H1 (cell line): Measurements from ENCODE around the gene PDE8A. TPM values are rescaled to one million over a fixed set of nuclear protein-coding genes. Genes with fewer than 3 reads are reported as not detected.

Source experiments
- CTCF ChIA-PET: fragments of 300-600 bp; sonication (Branson Sonifier 250); formaldehyde crosslinking; loops from one replicate; lab custom pipeline; 2021; ENCODE audit not compliant: partially characterized antibody; lab: Charles Lee
- POLR2A ChIA-PET: fragments of 300-600 bp; sonication (Branson Sonifier 250); formaldehyde crosslinking; loops from one replicate; lab custom pipeline; 2021; ENCODE audit warnings: inconsistent platforms; ENCODE audit not compliant: partially characterized antibody; lab: Charles Lee
- DNase-seq, 2 experiments: peaks; one replicate each; pipeline versions ENCODE4 v3.0.0 to v3.0.0-alpha.2; 2010 to 2022; ENCODE audit warnings: low spot score in 2 of 2, low read depth in 1 of 2, mixed read lengths in 1 of 2
- FAIRE-seq: peaks from 2 replicates; lab custom pipeline; 2011; peaks lifted over from hg19 to GRCh38; lab: Jason Lieb, UNC
- H2AFZ ChIP-seq: 2 replicates; pipeline ENCODE4 v1.8.1; 2012; ENCODE audit warnings: low read length, inconsistent platforms
- H2AK5ac ChIP-seq: 2 replicates; pipeline ENCODE4 v1.6.1; 2013; ENCODE audit warnings: low read depth, low read length
- H2BK120ac ChIP-seq: replicated peaks from 2 replicates; pipeline ENCODE3; 2013; ENCODE audit warnings: low read depth, low read length, inconsistent platforms
- H2BK12ac ChIP-seq: 2 replicates; pipeline ENCODE4 v1.6.1; 2013; ENCODE audit warnings: low read depth, low read length
- H2BK15ac ChIP-seq: 2 replicates; pipeline ENCODE4 v1.6.1; 2013; ENCODE audit warnings: low read length
- H2BK20ac ChIP-seq: 2 replicates; pipeline ENCODE4 v1.6.1; 2013; ENCODE audit warnings: low read length
- H2BK5ac ChIP-seq: 2 replicates; pipeline ENCODE4 v1.6.1; 2013; ENCODE audit warnings: low read depth, low read length
- H3K14ac ChIP-seq: 2 replicates; pipeline ENCODE4 v1.6.1; 2013; ENCODE audit warnings: inconsistent platforms; ENCODE audit not compliant: insufficient read length
- H3K18ac ChIP-seq: 2 replicates; pipeline ENCODE4 v1.6.1; 2013; ENCODE audit warnings: low read length; ENCODE audit errors: extremely low read depth
- H3K23ac ChIP-seq: 2 replicates; pipeline ENCODE4 v1.6.1; 2013; ENCODE audit warnings: inconsistent platforms; ENCODE audit not compliant: insufficient read length
- H3K23me2 ChIP-seq: 2 replicates; pipeline ENCODE4 v1.6.1; 2013; ENCODE audit warnings: low read depth, low read length
- H3K27ac ChIP-seq: 2 replicates; pipeline ENCODE4 v1.6.1; 2011; ENCODE audit warnings: low read depth, low read length, inconsistent platforms
- H3K27me3 ChIP-seq, 4 experiments: replicated peaks in 1 of 4; 1 replicate in 1 of 4; 2 replicates in 3 of 4; pipeline versions ENCODE4 v1.6.1 to v1.8.1; 2011 to 2013; ENCODE audit warnings: low read length in 3 of 4, mild to moderate bottlenecking in 3 of 4, inconsistent platforms in 2 of 4, mixed read lengths in 2 of 4, moderate library complexity in 1 of 4; ENCODE audit not compliant: control insufficient read depth in 3 of 4, insufficient read depth in 3 of 4; ENCODE audit errors: extremely low read depth in 1 of 4
- H3K36me3 ChIP-seq, 4 experiments: 2 replicates each; pipeline versions ENCODE4 v1.6.1 to v1.8.1; 2011 to 2013; ENCODE audit warnings: mild to moderate bottlenecking in 4 of 4, low read length in 3 of 4, moderate library complexity in 2 of 4, control low read depth in 1 of 4, inconsistent platforms in 1 of 4; ENCODE audit not compliant: insufficient read depth in 4 of 4, control insufficient read depth in 2 of 4
- H3K4ac ChIP-seq: replicated peaks from 2 replicates; pipeline ENCODE3; 2013; ENCODE audit warnings: low read length, low read depth, mixed read lengths, inconsistent platforms; ENCODE audit not compliant: insufficient read length
- H3K4me1 ChIP-seq, 4 experiments: replicated peaks in 1 of 4; 1 replicate in 1 of 4; 2 replicates in 3 of 4; pipeline versions ENCODE4 v1.6.1 to v1.8.1; 2011 to 2013; ENCODE audit warnings: low read length in 3 of 4, inconsistent platforms in 2 of 4, mixed read lengths in 1 of 4; ENCODE audit not compliant: insufficient read depth in 4 of 4, control insufficient read depth in 3 of 4
- H3K4me2 ChIP-seq, 2 experiments: 2 replicates each; pipeline versions ENCODE4 v1.6.1 to v1.8.1; 2011 to 2013; ENCODE audit warnings: low read depth in 2 of 2, low read length in 2 of 2, control low read depth in 1 of 2, inconsistent platforms in 1 of 2, mild to moderate bottlenecking in 1 of 2; ENCODE audit not compliant: insufficient read depth in 1 of 2
- H3K4me3 ChIP-seq, 4 experiments: fragments of 200-600, 300-600 bp in 1 of 4; sonication (generic), shearing (Covaris generic), sonication (Bioruptor Twin) in 1 of 4; 2 replicates each; pipeline versions ENCODE4 v1.5.1 to v1.8.1; 2011 to 2016; ENCODE audit warnings: low read length in 4 of 4, low read depth in 3 of 4, control low read depth in 2 of 4, inconsistent platforms in 2 of 4, mild to moderate bottlenecking in 2 of 4, mixed read lengths in 1 of 4, moderate library complexity in 1 of 4; ENCODE audit not compliant: insufficient read depth in 2 of 4; ENCODE audit errors: extremely low read depth in 1 of 4
- H3K56ac ChIP-seq: replicated peaks from 2 replicates; pipeline ENCODE3; 2013; ENCODE audit warnings: low read depth, mild to moderate bottlenecking, mixed read lengths, low read length, inconsistent platforms; ENCODE audit not compliant: insufficient read length
- H3K79me1 ChIP-seq: 2 replicates; pipeline ENCODE4 v1.6.1; 2013; ENCODE audit warnings: low read depth, low read length, control low read depth
- H3K79me2 ChIP-seq, 2 experiments: 2 replicates each; pipeline versions ENCODE4 v1.6.1 to v1.8.1; 2012 to 2013; ENCODE audit warnings: low read length in 2 of 2, mild to moderate bottlenecking in 2 of 2, inconsistent platforms in 1 of 2; ENCODE audit not compliant: insufficient read depth in 2 of 2, control insufficient read depth in 1 of 2
- H3K9ac ChIP-seq, 4 experiments: replicated peaks in 1 of 4; 1 replicate in 1 of 4; 2 replicates in 3 of 4; pipeline versions ENCODE4 v1.6.1 to v1.8.1; 2011 to 2013; ENCODE audit warnings: low read depth in 3 of 4, low read length in 3 of 4, control low read depth in 2 of 4, mild to moderate bottlenecking in 2 of 4, moderate library complexity in 2 of 4, inconsistent platforms in 1 of 4; ENCODE audit errors: extremely low read depth in 1 of 4
- H3K9me3 ChIP-seq, 2 experiments: 2 replicates each; pipeline versions ENCODE4 v1.6.1 to v1.8.1; 2012 to 2013; ENCODE audit warnings: mild to moderate bottlenecking in 2 of 2, moderate library complexity in 2 of 2, control low read depth in 1 of 2, inconsistent platforms in 1 of 2, low read depth in 1 of 2, low read length in 1 of 2, mixed read lengths in 1 of 2; ENCODE audit not compliant: insufficient read depth in 2 of 2
- H4K20me1 ChIP-seq, 2 experiments: replicated peaks in 1 of 2; 2 replicates each; pipeline versions ENCODE3 to v1.8.1; 2011 to 2013; ENCODE audit warnings: inconsistent platforms in 2 of 2, low read length in 2 of 2, mild to moderate bottlenecking in 1 of 2; ENCODE audit not compliant: insufficient read depth in 2 of 2, control insufficient read depth in 1 of 2
- H4K5ac ChIP-seq: 2 replicates; pipeline ENCODE4 v1.6.1; 2013; ENCODE audit warnings: low read length, low read depth, mixed read lengths, inconsistent platforms; ENCODE audit not compliant: insufficient read length
- H4K8ac ChIP-seq: 2 replicates; pipeline ENCODE4 v1.8.0; 2013; ENCODE audit warnings: mild to moderate bottlenecking, moderate library complexity, low read length, inconsistent platforms; ENCODE audit not compliant: insufficient read depth; ENCODE audit errors: extremely low read depth
- H4K91ac ChIP-seq: replicated peaks from 2 replicates; pipeline ENCODE3; 2013; ENCODE audit warnings: low read length, mixed read lengths, inconsistent platforms; ENCODE audit not compliant: insufficient read length
- CHD1 ChIP-seq: IDR thresholded peaks from 2 replicates; pipeline ENCODE4 v1.6.1; 2012; ENCODE audit warnings: low read depth, low read length, improper control_type of control experiment
- EGR1 ChIP-seq: IDR thresholded peaks from 2 replicates; pipeline ENCODE4 v1.6.1; 2011; ENCODE audit warnings: low read depth, low read length, borderline replicate concordance
- MAX ChIP-seq: IDR thresholded peaks from 2 replicates; pipeline ENCODE4 v1.6.1; 2012; ENCODE audit warnings: inconsistent platforms
- NANOG ChIP-seq: IDR thresholded peaks from 2 replicates; pipeline ENCODE4 v1.6.1; 2011; ENCODE audit warnings: low read length, low read depth, mild to moderate bottlenecking, inconsistent platforms; ENCODE audit not compliant: insufficient read depth, poor library complexity, severe bottlenecking
- POU5F1 ChIP-seq: IDR thresholded peaks from 2 replicates; pipeline ENCODE4 v1.6.1; 2011; ENCODE audit warnings: low read depth, mild to moderate bottlenecking, low read length, moderate library complexity
- SP2 ChIP-seq: IDR thresholded peaks from 2 replicates; pipeline ENCODE4 v1.6.1; 2012; ENCODE audit warnings: mild to moderate bottlenecking, low read length, inconsistent platforms
- YY1 ChIP-seq: IDR thresholded peaks from 2 replicates; pipeline ENCODE4 v1.6.1; 2011; ENCODE audit warnings: low read depth, mild to moderate bottlenecking, low read length
- WGBS, 2 experiments: shearing (Covaris generic) in 1 of 2; methylation state at CpG; one replicate each; pipeline versions ENCODE4 v1.1.6 to v1.1.7; 2013 to 2015; ENCODE audit warnings: low lambda C conversion rate in 2 of 2, mixed read lengths in 2 of 2, inconsistent platforms in 1 of 2, low coverage in 1 of 2, missing lambda C conversion rate in 1 of 2; ENCODE audit not compliant: insufficient replicate concordance in 2 of 2, insufficient coverage in 1 of 2, insufficient read length in 1 of 2; ENCODE audit errors: extremely low coverage in 1 of 2, missing lambda C conversion rate in 1 of 2; 5-methylcytosine and 5-hydroxymethylcytosine counted together
- polyA plus RNA-seq, 7 experiments: library from polyadenylated mRNA; depleted of rRNA in 3 of 7; stranded (reverse) in 5 of 7; unstranded in 2 of 7; fragments of >200 nt in 5 of 7; fragments of 200-250 nt in 2 of 7; gene quantifications; 1 replicate in 5 of 7; 2 replicates in 1 of 7; 4 replicates in 1 of 7; pipeline versions ENCODE4 v1.2.1 to v1.2.3, GENCODE V29; 2011 to 2013; ENCODE audit warnings: missing spikeins in 2 of 7, mixed read lengths in 2 of 7
- total RNA-seq: library from RNA; stranded (reverse); fragmentation: NEBNext Ultra II Directional; extraction: Animal tissue kit (Norgen Biotek cat#: 25700); gene quantifications from 2 replicates; pipeline ENCODE4 v1.2.1, GENCODE V29; 2021

PDE8A gene
- total and polyA plus RNA-seq, 2 of the 8 experiments (the other 6 are each of a cell fraction or from before 2014, with no cell fraction given): 6.9 to 7.8 TPM

DNA sequence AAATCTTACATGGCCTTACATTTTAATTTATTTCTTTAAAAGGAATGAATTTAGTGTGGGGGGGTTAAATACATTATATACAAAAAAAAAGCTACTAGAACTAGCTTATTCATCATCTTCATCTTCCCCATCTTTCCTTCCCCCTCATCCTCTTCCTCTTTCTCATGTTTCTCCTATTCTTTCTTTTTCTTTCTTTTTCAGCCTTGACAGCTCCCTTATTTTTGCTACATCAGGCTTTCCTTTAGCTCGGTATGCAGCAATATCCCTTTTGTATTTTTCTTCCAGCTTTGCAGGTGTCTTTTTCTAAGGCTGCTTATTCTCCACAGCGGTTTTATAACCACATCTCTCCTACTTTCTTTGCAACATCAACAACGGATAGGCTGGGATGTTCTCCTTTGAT lies 41.3 kb upstream of the PDE8A start:
- ChIA-PET POLR2A (interaction anchor here (0.5 to 0.7 kb wide), 3 partner anchors 90 to 103 kb away, joined by 3 to 4 read pairs (median 4); no protein-coding TSS in a partner anchor), CTCF (interaction anchor here (0.6 to 2.6 kb wide), 6 partner anchors 9 to 76 kb away, joined by 3 to 10 read pairs (median 4); no protein-coding TSS in a partner anchor)
- FAIRE-seq (no peak), DNase-seq (no peak)
- no peak overlapping the region for H3K9ac ChIP-seq
- H4K91ac ChIP-seq: no peak overlapping the region
- no peak overlapping the region for H3K56ac ChIP-seq
- H3K27me3 ChIP-seq: no peaks in the 10 kb centered on the region
- H3K79me2 ChIP-seq: no peaks in the 10 kb centered on the region
- no peak overlapping the region for H2BK20ac ChIP-seq
- no peak overlapping the region for H2AK5ac ChIP-seq
- no peaks in the 10 kb centered on the region for H3K9me3 ChIP-seq
- H3K23me2 ChIP-seq: 0 out of 2 replicates have a peak, but pooled peaks cover under 1% of the 10 kb centered on the region
- H3K4me1 ChIP-seq: no peaks in the 10 kb centered on the region
- H2BK15ac ChIP-seq: no peak overlapping the region
- H3K18ac ChIP-seq: no peak overlapping the region
- no peak overlapping the region for H2BK5ac ChIP-seq
- no peaks in the 10 kb centered on the region for H4K20me1 ChIP-seq
- H3K36me3 ChIP-seq: no peaks in the 10 kb centered on the region
- no peak overlapping the region for H2BK12ac ChIP-seq
- H4K8ac ChIP-seq: no peak overlapping the region
- no peak overlapping the region for H3K27ac ChIP-seq
- WGBS, 2 experiments: 90% methylated on average over 3 of the region's 3 CpGs; no CpG with 5 or more reads in 1 of the 2 experiments
- TF ChIP-seq MAX (no peak), EGR1 (no peak), SP2 (no peak), CHD1 (no peak), POU5F1 (no peak), YY1 (no peak), NANOG (no peak)
- no peak overlapping the region for H3K4ac ChIP-seq
- no peak overlapping the region for H3K4me3 ChIP-seq
- H2AFZ ChIP-seq: no peak overlapping the region
- no peak overlapping the region for H3K23ac ChIP-seq
- no peak overlapping the region for H3K14ac ChIP-seq
- no peak overlapping the region for H2BK120ac ChIP-seq
- H4K5ac ChIP-seq: no peak overlapping the region
- H3K4me2 ChIP-seq: no peak overlapping the region
- no peaks in the 10 kb centered on the region for H3K79me1 ChIP-seq
